Activated T-cell treated with anti-CD3 and anti-CD28 coated beads, Interleukin-2, amount 50 U/mL, for 72 hours (primary cell): ENCODE data around the gene CYP27B1. TPM values are rescaled to one million over a fixed set of nuclear protein-coding genes. Genes with fewer than 3 reads are reported as not detected.

Experiments used
- total RNA-seq, 2 donors: library from RNA; stranded (reverse); gene quantifications; one replicate each; pipeline ENCODE4 v1.2.3, GENCODE V29; 2022

The CYP27B1 gene
- total RNA-seq, 2 donors from 2014 or later = 11.1 to 14.7 TPM

Other genes starting within 250 kb of the CYP27B1 start
- gene DDIT3, start 246.6 kb downstream of the CYP27B1 start, total RNA-seq = 10 to 100 TPM; 64.6 to 71.7 TPM
- 100 to 1,000 TPM; 131 to 148 TPM for gene MBD6, start 244.3 kb downstream of the CYP27B1 start, total RNA-seq
- gene DCTN2, start 219.9 kb downstream of the CYP27B1 start, total RNA-seq = 10 to 100 TPM; 94.9 to 99.0 TPM
- gene KIF5A, start 217.0 kb downstream of the CYP27B1 start, total RNA-seq = 1 to 10 TPM; 3.2 to 5.9 TPM
- 10 to 100 TPM; 21.3 to 23.1 TPM for gene PIP4K2C, start 175.9 kb downstream of the CYP27B1 start, total RNA-seq
- 10 to 100 TPM; 44.3 to 52.7 TPM for gene DTX3, start 162.3 kb downstream of the CYP27B1 start, total RNA-seq
- gene ARHGEF25, start 155.6 kb downstream of the CYP27B1 start, total RNA-seq = 1 to 10 TPM; 2.8 to 5.3 TPM
- 1 to 10 TPM; 2.5 to 3.8 TPM for gene B4GALNT1, start 133.9 kb downstream of the CYP27B1 start, total RNA-seq
- 100 to 1,000 TPM; 103 to 104 TPM for gene OS9, start 72.9 kb downstream of the CYP27B1 start, total RNA-seq
- gene AGAP2, start 28.3 kb downstream of the CYP27B1 start, total RNA-seq = 10 to 100 TPM; 21.7 to 26.9 TPM
- gene TSPAN31, start 22.0 kb downstream of the CYP27B1 start, total RNA-seq = 10 to 100 TPM; 18.2 to 19.6 TPM
- 100 to 1,000 TPM; 150 to 154 TPM for gene CDK4, start 14.8 kb downstream of the CYP27B1 start, total RNA-seq
- 10 to 100 TPM; 30.2 to 32.9 TPM for gene MARCHF9, start 12.0 kb downstream of the CYP27B1 start, total RNA-seq
- gene METTL1, start 5.0 kb upstream of the CYP27B1 start, total RNA-seq = 10 to 100 TPM; 18.7 TPM
- 1 to 10 TPM; 4.9 to 6.9 TPM for gene EEF1AKMT3, start 5.5 kb upstream of the CYP27B1 start, total RNA-seq
- gene TSFM, start 15.7 kb upstream of the CYP27B1 start, total RNA-seq = 10 to 100 TPM; 30.4 to 30.9 TPM
- gene AVIL, start 51.7 kb upstream of the CYP27B1 start, total RNA-seq = 1 to 10 TPM; 4.8 to 5.5 TPM
- 100 to 1,000 TPM; 108 to 109 TPM for gene CTDSP2, start 79.7 kb upstream of the CYP27B1 start, total RNA-seq
- gene ATP23, start 174.5 kb upstream of the CYP27B1 start, total RNA-seq = 10 to 100 TPM; 23.5 to 26.3 TPM